Heart right ventricle (tissue), 16 donors: ENCODE measurements around the gene GRB10. TPM values are rescaled to one million over a fixed set of nuclear protein-coding genes. Genes with fewer than 3 reads are reported as not detected.
A peak's percentile ranks its signal among the peaks of the same experiment; 100 is the strongest.

Experiments used
- ATAC-seq, 8 donors: fragments of 200-7000 bp; cut with Tn5 transposase; one replicate each; pipeline ENCODE4 v1.9.1; 2020; ENCODE audit warnings: mild to moderate bottlenecking in 8 of 8, moderate library complexity in 8 of 8, moderate number of reproducible peaks in 1 of 8
- DNase-seq, 2 donors: peaks; one replicate each; pipeline ENCODE4 v3.0.0-alpha.2; 2020
- H3K27ac ChIP-seq, 10 donors: fragments of 200-600 bp; sonication (generic) in 2 of 10; one replicate each; pipeline versions ENCODE4 v1.5.0 to v1.8.0; 2020 to 2022; ENCODE audit warnings: mild to moderate bottlenecking in 3 of 10
- H3K27me3 ChIP-seq, 7 donors: fragments of 200-600 bp; one replicate each; pipeline ENCODE4 v1.8.0; 2021 to 2022; ENCODE audit warnings: mild to moderate bottlenecking in 2 of 7
- H3K36me3 ChIP-seq, 9 donors: fragments of 200-600 bp; sonication (generic) in 1 of 9; one replicate each; pipeline versions ENCODE4 v1.5.0 to v1.8.0; 2020 to 2022; ENCODE audit warnings: mild to moderate bottlenecking in 2 of 9
- H3K4me1 ChIP-seq, 9 donors: fragments of 200-600 bp; sonication (generic) in 1 of 9; one replicate each; pipeline versions ENCODE4 v1.5.0 to v1.8.0; 2020 to 2022; ENCODE audit warnings: mild to moderate bottlenecking in 4 of 9
- H3K4me3 ChIP-seq, 10 donors: fragments of 200-600 bp; sonication (generic) in 2 of 10; one replicate each; pipeline versions ENCODE4 v1.5.0 to v1.8.0; 2020 to 2022; ENCODE audit warnings: mild to moderate bottlenecking in 7 of 10, moderate library complexity in 2 of 10
- H3K9me3 ChIP-seq, 11 donors: fragments of 200-600 bp in 10 of 11; sonication (generic) in 2 of 11; one replicate each; pipeline versions ENCODE4 v1.5.0 to v1.8.0; 2013 to 2022; ENCODE audit warnings: mild to moderate bottlenecking in 2 of 11, control low read depth in 1 of 11, moderate library complexity in 1 of 11
- WGBS, 2 donors: extraction: QIAGEN DNeasy Blood & Tissue Kit; methylation state at CpG; one replicate each; pipeline ENCODE4 v1.1.7; 2013; ENCODE audit warnings: inconsistent platforms in 1 of 2; 5-methylcytosine and 5-hydroxymethylcytosine counted together
- intact Hi-C, 10 donors: fragments of 100-400 bp; cut with DNase I; formaldehyde crosslinking; loops; one replicate each; pipeline versions ENCODE4 v1.11.1 to v1.14.2; 2022
- polyA plus RNA-seq, 2 donors: library from polyadenylated mRNA; stranded (reverse); fragments of 200-250 nt; gene quantifications; one replicate each; pipeline ENCODE4 v1.2.3, GENCODE V29; 2013
- total RNA-seq, 10 donors: library from RNA; stranded (reverse); fragmentation: NEBNext Ultra II Directional in 3 of 10; extraction: Animal tissue kit (Norgen Biotek cat#: 25700) in 3 of 10; gene quantifications; one replicate each; pipeline versions ENCODE4 v1.2.1 to v1.2.4, GENCODE V29; 2021 to 2023
- TF ChIP-seq, protein P1 (sequence below), 9 donors: fragments of 200-600 bp; sonication (generic) in 2 of 9; IDR thresholded peaks; one replicate each; pipeline versions ENCODE4 v1.5.0 to v1.8.0; 2021 to 2022; ENCODE audit warnings: antibody characterized with exemption in 9 of 9, mild to moderate bottlenecking in 5 of 9, moderate library complexity in 1 of 9
- donor health status: Arrhythmogenic right ventricular cardiomyopathy.
- donor health status: ischemic (EF 13 %, LVEDD 7.1; RV severe dilation, severe dysfunction).
- donor health status: healthy with polysubstance abuse.
- donor health status: DM: no; HTN: yes; CAD: no.
- donor health status: DM: no; HTN: no; CAD: no.
- donor health status: ischemic (EF 25% LVEDD 6.9; RV normal size, moderate dysfunction).
- donor health status: ischemic (EF 25% LVEDD 5.7; RV mildly dilated, moderate dysfunction).
- donor health status: healthy.
- donor health status: DM: yes; HTN: yes; CAD: no.
- donor health status: Ischemic cardiomyopathy.
- donor health status: ischemic (EF 35%, LVEDD 5.7; RV mildly dilated, moderate dysfunction).
- donor health status: nonischemic (EF 11% LVEDD 7.7; RV severe dilation, severe dysfunction).
- donor health status: DM: yes; HTN: yes; CAD: no.
- donor health status: PGD.
- donor health status: ischemic (EF 29% LVEDD 5.4; RV normal size, mild dysfunction).
- donor health status: nonischemic (EF 23%, LVEDD 6.1; RV moderate dilation, normal function).

GRB10 gene
- total and polyA plus RNA-seq, 12 donors = 13.2 to 48.7 (median 29.6) TPM

DNA sequence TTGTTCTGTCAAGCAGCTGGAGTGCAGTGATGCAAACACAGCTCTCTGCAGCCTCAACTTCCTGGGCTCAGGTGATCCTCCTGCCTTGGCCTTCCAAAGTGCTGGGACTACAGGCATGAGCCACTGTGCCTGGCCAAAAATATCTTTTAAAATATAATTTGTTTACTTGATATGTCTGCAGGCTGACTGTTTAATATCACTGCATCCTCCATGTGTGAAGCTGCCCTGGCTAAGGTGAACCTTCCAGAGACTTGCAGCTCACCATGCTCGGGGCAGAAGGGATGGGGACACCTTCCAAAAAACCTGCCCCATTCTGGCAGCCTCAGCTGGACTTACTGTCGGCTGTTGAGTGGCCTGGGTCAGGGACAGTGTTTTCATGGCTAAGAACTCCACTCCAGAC lies 159.9 kb downstream of the GRB10 start:
- no peak for DNase-seq
- WGBS, 2 donors = 55 to 66% methylated on average over 2 of the region's 2 CpGs
- TF ChIP-seq, protein P1, sequence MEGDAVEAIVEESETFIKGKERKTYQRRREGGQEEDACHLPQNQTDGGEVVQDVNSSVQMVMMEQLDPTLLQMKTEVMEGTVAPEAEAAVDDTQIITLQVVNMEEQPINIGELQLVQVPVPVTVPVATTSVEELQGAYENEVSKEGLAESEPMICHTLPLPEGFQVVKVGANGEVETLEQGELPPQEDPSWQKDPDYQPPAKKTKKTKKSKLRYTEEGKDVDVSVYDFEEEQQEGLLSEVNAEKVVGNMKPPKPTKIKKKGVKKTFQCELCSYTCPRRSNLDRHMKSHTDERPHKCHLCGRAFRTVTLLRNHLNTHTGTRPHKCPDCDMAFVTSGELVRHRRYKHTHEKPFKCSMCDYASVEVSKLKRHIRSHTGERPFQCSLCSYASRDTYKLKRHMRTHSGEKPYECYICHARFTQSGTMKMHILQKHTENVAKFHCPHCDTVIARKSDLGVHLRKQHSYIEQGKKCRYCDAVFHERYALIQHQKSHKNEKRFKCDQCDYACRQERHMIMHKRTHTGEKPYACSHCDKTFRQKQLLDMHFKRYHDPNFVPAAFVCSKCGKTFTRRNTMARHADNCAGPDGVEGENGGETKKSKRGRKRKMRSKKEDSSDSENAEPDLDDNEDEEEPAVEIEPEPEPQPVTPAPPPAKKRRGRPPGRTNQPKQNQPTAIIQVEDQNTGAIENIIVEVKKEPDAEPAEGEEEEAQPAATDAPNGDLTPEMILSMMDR (IDR thresholded peaks at IDR 0.05) = no peak
- Histone ChIP-seq H3K4me3 (no peak overlapping the region), H3K9me3 (no peaks in the 10 kb centered on the region), H3K27ac (peak overlapping the region in 9 of 10 donors; percentile 37 to 78 (median 67)), H3K36me3 (peaks cover 0 to 71% (median 8%) of the 10 kb centered on the region in 9 donors), H3K27me3 (no peaks in the 10 kb centered on the region), H3K4me1 (peaks cover 0 to 53% (median 25%) of the 10 kb centered on the region in 9 donors)
- peak in 1 of 8 donors; percentile 9 for ATAC-seq
- intact Hi-C loops = loop anchor here in 2 of 10 donors (5.0 kb wide), 2 partner anchors 44 to 519 kb away; no protein-coding TSS in a partner anchor

DNA sequence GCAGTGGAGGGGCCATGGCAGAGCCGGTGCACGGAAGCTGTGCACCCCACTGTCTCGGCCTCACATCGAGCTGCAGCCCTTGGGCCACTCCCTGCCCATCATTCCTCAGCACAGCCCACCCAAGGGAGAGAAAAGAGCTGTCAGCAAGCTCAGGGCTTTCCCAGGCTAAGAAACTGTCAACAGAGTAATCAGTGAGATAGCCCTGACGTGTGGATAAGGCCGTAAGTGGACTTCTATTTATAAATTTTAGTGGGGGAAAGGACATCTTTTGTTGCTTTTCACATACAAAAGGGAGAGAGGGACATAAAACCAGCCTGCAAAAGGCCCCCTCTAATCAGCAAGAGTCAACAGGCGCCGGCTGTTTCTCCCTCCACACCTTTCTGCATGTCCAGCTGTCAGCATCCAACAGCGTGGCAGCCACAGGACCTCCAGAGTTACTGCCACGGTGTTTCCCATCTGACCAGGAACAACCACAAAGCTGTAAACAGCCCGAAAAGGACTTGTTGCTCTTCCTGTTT lies 160.7 kb downstream of the GRB10 start:
- no peaks in the 10 kb centered on the region for H3K9me3 ChIP-seq
- WGBS, 2 donors = 28 to 39% methylated on average over 11 of the region's 11 CpGs
- peaks cover 0 to 71% (median 8%) of the 10 kb centered on the region in 9 donors for H3K36me3 ChIP-seq
- H3K27ac ChIP-seq = peak overlapping the region; percentile 36 to 78 (median 65)
- DNase-seq = peak in 1 of 2 donors; percentile 43
- intact Hi-C loops = loop anchor here in 3 of 10 donors (2.0 to 5.0 kb wide), 3 partner anchors 33 to 520 kb away; no protein-coding TSS in a partner anchor
- H3K4me3 ChIP-seq = peak overlapping the region in 1 of 10 donors; percentile 4
- TF ChIP-seq, protein P1 (IDR thresholded peaks at IDR 0.05) = no peak
- ATAC-seq = peak; percentile 46 to 85 (median 70)
- no peaks in the 10 kb centered on the region for H3K27me3 ChIP-seq
- H3K4me1 ChIP-seq = peaks cover 0 to 49% (median 25%) of the 10 kb centered on the region in 9 donors

DNA sequence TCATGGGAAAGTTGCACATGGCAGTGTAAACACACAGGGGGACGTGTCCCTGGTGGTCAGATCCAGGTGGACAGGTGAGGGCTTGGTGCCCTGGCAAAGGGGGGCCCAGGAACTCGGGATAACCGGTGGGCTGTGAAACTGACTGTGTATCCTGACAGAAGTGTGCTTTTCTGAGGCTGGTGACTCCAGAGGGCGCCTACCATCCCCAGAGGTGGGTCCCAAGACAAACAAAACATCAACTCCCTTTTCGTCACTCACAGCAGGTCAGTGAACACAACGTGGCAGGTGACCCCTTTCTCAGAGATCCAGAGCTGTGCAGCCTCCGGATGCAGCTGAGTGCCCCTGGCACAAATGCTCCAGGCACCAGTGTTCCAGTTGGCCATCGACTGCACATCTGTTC lies 161.5 kb downstream of the GRB10 start:
- peaks cover 0 to 71% (median 2%) of the 10 kb centered on the region in 9 donors for H3K36me3 ChIP-seq
- no peaks in the 10 kb centered on the region for H3K27me3 ChIP-seq
- H3K27ac ChIP-seq = peak overlapping the region in 6 of 10 donors; percentile 1 to 78 (median 50)
- intact Hi-C loops = loop anchor here in 3 of 10 donors (2.0 to 5.0 kb wide), 3 partner anchors 34 to 521 kb away; no protein-coding TSS in a partner anchor
- peaks cover 0 to 49% (median 25%) of the 10 kb centered on the region in 9 donors for H3K4me1 ChIP-seq
- DNase-seq = no peak
- ATAC-seq = peak in 2 of 8 donors; percentile 16 to 49
- TF ChIP-seq, protein P1 (IDR thresholded peaks at IDR 0.05) = no peak
- H3K9me3 ChIP-seq = no peaks in the 10 kb centered on the region
- no peak overlapping the region for H3K4me3 ChIP-seq
- WGBS, 2 donors = 62 to 70% methylated on average over 8 of the region's 8 CpGs

DNA sequence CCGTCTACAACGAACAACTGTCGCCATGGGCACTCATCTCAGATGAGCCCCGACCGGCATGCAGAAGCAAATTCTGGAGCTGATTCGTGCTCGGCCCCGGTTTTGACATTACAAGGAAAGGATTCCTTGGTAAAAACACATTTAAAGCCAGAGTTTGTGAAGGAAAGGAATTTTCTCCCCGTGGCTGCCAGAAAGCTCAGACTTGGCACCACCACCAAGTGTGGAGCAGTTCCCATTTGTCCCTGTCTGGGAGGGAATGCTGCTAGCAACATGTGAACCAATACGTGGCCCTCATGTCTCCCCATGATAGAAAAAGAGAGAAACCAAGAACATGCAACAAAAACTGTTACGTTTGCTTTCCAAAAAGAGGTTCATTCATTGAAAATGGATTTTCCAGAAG lies 162.3 kb downstream of the GRB10 start:
- intact Hi-C loops = loop anchor here in 3 of 10 donors (2.0 to 5.0 kb wide), 3 partner anchors 34 to 522 kb away; no protein-coding TSS in a partner anchor
- 51 to 57% methylated on average over 11 of the region's 11 CpGs for WGBS, 2 donors
- Histone ChIP-seq H3K27ac (peak overlapping the region in 3 of 10 donors; percentile 1 to 78 (median 16)), H3K27me3 (no peaks in the 10 kb centered on the region), H3K4me1 (peaks cover 0 to 45% (median 24%) of the 10 kb centered on the region in 9 donors), H3K9me3 (no peaks in the 10 kb centered on the region), H3K36me3 (peaks cover 0 to 71% (median 4%) of the 10 kb centered on the region in 9 donors), H3K4me3 (no peak overlapping the region)
- DNase-seq = no peak
- no peak for ATAC-seq
- TF ChIP-seq, protein P1 (IDR thresholded peaks at IDR 0.05) = no peak
